ENCODE data around the gene ESPL1. TPM values are rescaled to one million over a fixed set of nuclear protein-coding genes. Genes with fewer than 3 reads are reported as not detected.

Gene ESPL1
- total and polyA plus RNA-seq, 2 donors (not counting 3 experiments of a cell fraction or from before 2014, with no cell fraction given) = 16.2 to 42.7 TPM

GRCh38 chr12:53334822-53335221 is 66.7 kb downstream of the ESPL1 start:
- Histone ChIP-seq H3K4me3 (replicated peaks in 1 of 3; ENCODE audit: insufficient read depth in 1 of 3, low read depth in 1 of 3, low read length in 3 of 3) (no peak overlapping the region), H3K9me1 (replicated peaks; ENCODE audit: control insufficient read depth, extremely low read depth, insufficient read depth, low read length) (no peaks in the 10 kb centered on the region), H3K9me3 (replicated peaks; ENCODE audit: control insufficient read depth, insufficient read depth, low read length) (no peaks in the 10 kb centered on the region), H3K27me3 (ENCODE audit: control insufficient read depth in 2 of 2, insufficient read depth in 2 of 2, low read length in 2 of 2) (peaks cover 21 to 26% of the 10 kb centered on the region in 2 experiments), H3K27ac (ENCODE audit: insufficient read depth, low read depth, low read length) (no peak overlapping the region), H3K4me1 (ENCODE audit: control insufficient read depth, extremely low read depth, insufficient read depth, low read length) (no peaks in the 10 kb centered on the region), H2AFZ (ENCODE audit: low read depth, low read length) (no peak overlapping the region), H3K4me2 (ENCODE audit: insufficient read depth, low read length) (no peak overlapping the region), H3K9ac (replicated peaks; ENCODE audit: extremely low read depth, insufficient read depth, low read length) (no peak overlapping the region), H3K36me3 (ENCODE audit: control insufficient read depth in 2 of 2, extremely low read depth in 1 of 2, insufficient read depth in 2 of 2, low read length in 2 of 2) (no peaks in the 10 kb centered on the region), H4K20me1 (replicated peaks; ENCODE audit: control insufficient read depth, extremely low read depth, insufficient read depth, low read length) (no peaks in the 10 kb centered on the region), H3K79me2 (ENCODE audit: control insufficient read depth, insufficient read depth, low read length) (no peaks in the 10 kb centered on the region)
- FAIRE-seq (no peak), DNase-seq (ENCODE audit: low read depth, low spot score) (no peak)
- ChIA-PET POLR2A (no interaction called here), CTCF (interaction anchor here (0.6 to 1.9 kb wide), 7 partner anchors 10 to 121 kb away, joined by 3 to 13 read pairs (median 4); partner anchors contain the start of gene AAAS)
- dilution Hi-C loops (cut with MboI; ENCODE audit: extremely low pct_ligation_motif_present, low sequenced_read_pairs) = no loop called here
- TF ChIP-seq EZH2 (IDR thresholded peaks at IDR 0.05; ENCODE audit: borderline replicate concordance, low read depth, low read length, severe bottlenecking) (no peak), MYC (IDR thresholded peaks at IDR 0.05; ENCODE audit: low read depth, low read length) (no peak), GATA2 (IDR thresholded peaks at IDR 0.05; ENCODE audit: insufficient read depth, insufficient read length, low read depth, low read length) (no peak), POLR2AphosphoS5 (IDR thresholded peaks at IDR 0.05; ENCODE audit: insufficient read depth, low read depth, low read length) (no peak), POLR2A (IDR thresholded peaks at IDR 0.05; ENCODE audit: low read depth, low read length) (no peak), JUN (IDR thresholded peaks at IDR 0.05; ENCODE audit: borderline replicate concordance, insufficient read depth, insufficient read length, low read depth) (no peak), FOS (IDR thresholded peaks at IDR 0.05; ENCODE audit: borderline replicate concordance, insufficient read depth, low read length) (no peak)
- TF ChIP-seq, protein P1, sequence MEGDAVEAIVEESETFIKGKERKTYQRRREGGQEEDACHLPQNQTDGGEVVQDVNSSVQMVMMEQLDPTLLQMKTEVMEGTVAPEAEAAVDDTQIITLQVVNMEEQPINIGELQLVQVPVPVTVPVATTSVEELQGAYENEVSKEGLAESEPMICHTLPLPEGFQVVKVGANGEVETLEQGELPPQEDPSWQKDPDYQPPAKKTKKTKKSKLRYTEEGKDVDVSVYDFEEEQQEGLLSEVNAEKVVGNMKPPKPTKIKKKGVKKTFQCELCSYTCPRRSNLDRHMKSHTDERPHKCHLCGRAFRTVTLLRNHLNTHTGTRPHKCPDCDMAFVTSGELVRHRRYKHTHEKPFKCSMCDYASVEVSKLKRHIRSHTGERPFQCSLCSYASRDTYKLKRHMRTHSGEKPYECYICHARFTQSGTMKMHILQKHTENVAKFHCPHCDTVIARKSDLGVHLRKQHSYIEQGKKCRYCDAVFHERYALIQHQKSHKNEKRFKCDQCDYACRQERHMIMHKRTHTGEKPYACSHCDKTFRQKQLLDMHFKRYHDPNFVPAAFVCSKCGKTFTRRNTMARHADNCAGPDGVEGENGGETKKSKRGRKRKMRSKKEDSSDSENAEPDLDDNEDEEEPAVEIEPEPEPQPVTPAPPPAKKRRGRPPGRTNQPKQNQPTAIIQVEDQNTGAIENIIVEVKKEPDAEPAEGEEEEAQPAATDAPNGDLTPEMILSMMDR (IDR thresholded peaks at IDR 0.05; ENCODE audit: extremely low read depth in 1 of 2, insufficient read depth in 1 of 2, low read depth in 1 of 2, low read length in 2 of 2) = no peak
- TF ChIP-seq, protein P2, sequence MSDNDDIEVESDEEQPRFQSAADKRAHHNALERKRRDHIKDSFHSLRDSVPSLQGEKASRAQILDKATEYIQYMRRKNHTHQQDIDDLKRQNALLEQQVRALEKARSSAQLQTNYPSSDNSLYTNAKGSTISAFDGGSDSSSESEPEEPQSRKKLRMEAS (IDR thresholded peaks at IDR 0.05; ENCODE audit: insufficient read depth, insufficient read length) = no peak
- intact Hi-C loops (cut with micrococcal nuclease) = no loop called here
- no TSS peak for BruUV-seq (replicated peaks)
